Adrenal gland (tissue), 5 donors: ENCODE measurements around the gene GATD1.

Experiments used
- POLR2A ChIP-seq, 2 donors: fragments of 450-650 bp; IDR thresholded peaks; one replicate each; pipeline ENCODE4 v1.6.1; 2017; ENCODE audit warnings: antibody characterized with exemption in 2 of 2, mild to moderate bottlenecking in 2 of 2, moderate library complexity in 1 of 2
- TF ChIP-seq, protein P1 (sequence below), 6 experiments: fragments of 450-650 bp in 4 of 6; fragments of 200-600 bp in 2 of 6; sonication (generic) in 1 of 6; IDR thresholded peaks; 1 replicate in 5 of 6; 2 replicates in 1 of 6; pipeline versions ENCODE4 v1.5.1 to v1.8.0; 2016 to 2021; ENCODE audit warnings: antibody characterized with exemption in 6 of 6, mild to moderate bottlenecking in 2 of 6, moderate library complexity in 1 of 6
- donor health status: DM: no; HTN: no; CAD: no.

DNA sequence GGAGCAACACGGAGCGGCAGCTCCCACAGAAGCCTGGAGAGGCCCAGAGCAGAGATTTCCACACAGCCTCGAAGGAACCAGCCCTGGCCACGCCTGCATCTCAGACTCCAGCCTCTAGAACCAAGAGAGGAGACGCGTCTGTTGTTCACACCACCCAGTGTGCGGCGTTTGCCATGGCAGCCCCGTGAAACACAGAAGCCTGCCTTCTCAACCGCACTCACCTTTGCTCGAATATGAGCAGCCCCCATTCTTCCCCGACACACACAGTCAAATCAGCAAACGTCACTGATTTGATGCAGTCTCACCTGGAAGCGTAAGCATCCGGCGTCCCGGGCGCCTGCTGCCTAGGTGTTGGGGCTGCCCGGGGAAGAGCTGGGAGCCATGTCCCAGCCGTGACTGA is 44.2 kb downstream of the GATD1 start:
- TF ChIP-seq, protein P1, sequence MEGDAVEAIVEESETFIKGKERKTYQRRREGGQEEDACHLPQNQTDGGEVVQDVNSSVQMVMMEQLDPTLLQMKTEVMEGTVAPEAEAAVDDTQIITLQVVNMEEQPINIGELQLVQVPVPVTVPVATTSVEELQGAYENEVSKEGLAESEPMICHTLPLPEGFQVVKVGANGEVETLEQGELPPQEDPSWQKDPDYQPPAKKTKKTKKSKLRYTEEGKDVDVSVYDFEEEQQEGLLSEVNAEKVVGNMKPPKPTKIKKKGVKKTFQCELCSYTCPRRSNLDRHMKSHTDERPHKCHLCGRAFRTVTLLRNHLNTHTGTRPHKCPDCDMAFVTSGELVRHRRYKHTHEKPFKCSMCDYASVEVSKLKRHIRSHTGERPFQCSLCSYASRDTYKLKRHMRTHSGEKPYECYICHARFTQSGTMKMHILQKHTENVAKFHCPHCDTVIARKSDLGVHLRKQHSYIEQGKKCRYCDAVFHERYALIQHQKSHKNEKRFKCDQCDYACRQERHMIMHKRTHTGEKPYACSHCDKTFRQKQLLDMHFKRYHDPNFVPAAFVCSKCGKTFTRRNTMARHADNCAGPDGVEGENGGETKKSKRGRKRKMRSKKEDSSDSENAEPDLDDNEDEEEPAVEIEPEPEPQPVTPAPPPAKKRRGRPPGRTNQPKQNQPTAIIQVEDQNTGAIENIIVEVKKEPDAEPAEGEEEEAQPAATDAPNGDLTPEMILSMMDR (IDR thresholded peaks at IDR 0.05) = no peak
- no peak for TF ChIP-seq POLR2A (IDR thresholded peaks at IDR 0.05)
